ENCODE measurements around the gene MYO15A.

Gene MYO15A

DNA sequence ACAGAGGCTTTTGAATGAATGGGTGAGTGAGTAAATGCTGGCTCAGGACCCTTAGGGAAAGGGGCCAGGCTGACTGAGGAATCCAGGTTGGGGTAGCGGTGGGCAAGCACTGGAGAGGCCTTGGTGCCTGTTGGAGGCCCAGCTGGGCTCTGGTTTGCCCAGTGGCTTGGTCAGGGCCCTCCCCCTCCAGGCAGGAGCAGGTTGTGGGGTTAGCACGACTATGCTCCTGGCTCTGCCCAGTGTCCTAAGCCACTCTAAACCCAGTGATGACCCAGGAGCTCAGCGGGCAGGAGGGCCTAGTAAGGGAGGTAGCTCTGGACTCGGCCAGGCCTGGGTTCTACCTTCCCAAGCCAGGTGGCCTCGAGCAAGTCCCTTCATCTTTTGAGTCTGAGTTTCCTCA, 7.5 kb downstream of the MYO15A start:
- no peak overlapping the region for H3K27ac ChIP-seq (ENCODE audit: low read length)
- peaks cover 15% of the 10 kb centered on the region for H3K9me3 ChIP-seq (ENCODE audit: insufficient read depth, low read length, severe bottlenecking)
- H3K9ac ChIP-seq (ENCODE audit: low read depth, low read length): no peak overlapping the region
- no peak for DNase-seq
- ATAC-seq (ENCODE audit: insufficient read depth, low read depth): no peak
- no peaks in the 10 kb centered on the region for H3K79me2 ChIP-seq (ENCODE audit: insufficient read depth, low read length)
- H2AFZ ChIP-seq (ENCODE audit: low read depth, low read length): no peak overlapping the region
- H3K27me3 ChIP-seq (ENCODE audit: insufficient read depth, low read length, poor library complexity): no peaks in the 10 kb centered on the region
- H4K20me1 ChIP-seq (ENCODE audit: insufficient read depth, low read length): no peaks in the 10 kb centered on the region
- H3K36me3 ChIP-seq (ENCODE audit: insufficient read depth, low read length): no peaks in the 10 kb centered on the region
- no peaks in the 10 kb centered on the region for H3K4me1 ChIP-seq (ENCODE audit: insufficient read depth, low read length)
- TF ChIP-seq, protein P1, sequence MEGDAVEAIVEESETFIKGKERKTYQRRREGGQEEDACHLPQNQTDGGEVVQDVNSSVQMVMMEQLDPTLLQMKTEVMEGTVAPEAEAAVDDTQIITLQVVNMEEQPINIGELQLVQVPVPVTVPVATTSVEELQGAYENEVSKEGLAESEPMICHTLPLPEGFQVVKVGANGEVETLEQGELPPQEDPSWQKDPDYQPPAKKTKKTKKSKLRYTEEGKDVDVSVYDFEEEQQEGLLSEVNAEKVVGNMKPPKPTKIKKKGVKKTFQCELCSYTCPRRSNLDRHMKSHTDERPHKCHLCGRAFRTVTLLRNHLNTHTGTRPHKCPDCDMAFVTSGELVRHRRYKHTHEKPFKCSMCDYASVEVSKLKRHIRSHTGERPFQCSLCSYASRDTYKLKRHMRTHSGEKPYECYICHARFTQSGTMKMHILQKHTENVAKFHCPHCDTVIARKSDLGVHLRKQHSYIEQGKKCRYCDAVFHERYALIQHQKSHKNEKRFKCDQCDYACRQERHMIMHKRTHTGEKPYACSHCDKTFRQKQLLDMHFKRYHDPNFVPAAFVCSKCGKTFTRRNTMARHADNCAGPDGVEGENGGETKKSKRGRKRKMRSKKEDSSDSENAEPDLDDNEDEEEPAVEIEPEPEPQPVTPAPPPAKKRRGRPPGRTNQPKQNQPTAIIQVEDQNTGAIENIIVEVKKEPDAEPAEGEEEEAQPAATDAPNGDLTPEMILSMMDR (IDR thresholded peaks at IDR 0.05; ENCODE audit: borderline replicate concordance, extremely low read depth, low read length, poor library complexity, severe bottlenecking): no peak
- TF ChIP-seq EZH2 (IDR thresholded peaks at IDR 0.05; ENCODE audit: borderline replicate concordance, low read depth, low read length, severe bottlenecking): no peak
- no peak overlapping the region for H3K4me3 ChIP-seq (ENCODE audit: low read depth in 1 of 2, low read length in 2 of 2)
- no peak overlapping the region for H3K4me2 ChIP-seq (ENCODE audit: insufficient read depth, low read length)

DNA sequence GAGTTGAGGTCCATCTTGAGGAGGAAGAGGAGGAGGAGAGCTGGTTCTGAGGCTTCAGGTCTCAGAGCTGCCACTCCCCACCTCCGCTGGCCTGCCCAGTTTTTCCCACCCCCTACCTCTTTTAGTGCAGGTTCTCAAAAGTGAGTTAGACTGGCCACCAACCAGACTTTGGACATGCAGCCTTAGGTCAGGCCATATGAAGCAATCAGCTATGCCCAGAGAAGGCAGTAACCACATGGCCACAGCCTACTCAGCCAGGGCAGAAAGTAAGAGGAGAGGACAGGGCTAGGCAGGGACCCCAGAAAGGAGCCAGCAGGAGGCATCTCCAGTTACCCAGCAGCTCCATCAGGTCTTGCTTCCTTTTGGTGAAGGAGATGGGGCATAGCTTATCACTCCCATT, 9.0 kb downstream of the MYO15A start:
- no peaks in the 10 kb centered on the region for H3K27me3 ChIP-seq (ENCODE audit: insufficient read depth, low read length, poor library complexity)
- no peak overlapping the region for H2AFZ ChIP-seq (ENCODE audit: low read depth, low read length)
- H3K27ac ChIP-seq (ENCODE audit: low read length): no peak overlapping the region
- ATAC-seq (ENCODE audit: insufficient read depth, low read depth) (no peak), DNase-seq (no peak)
- H3K4me3 ChIP-seq (ENCODE audit: low read depth in 1 of 2, low read length in 2 of 2): no peak overlapping the region
- H3K36me3 ChIP-seq (ENCODE audit: insufficient read depth, low read length): no peaks in the 10 kb centered on the region
- no peak overlapping the region for H3K4me2 ChIP-seq (ENCODE audit: insufficient read depth, low read length)
- peaks cover 15% of the 10 kb centered on the region for H3K9me3 ChIP-seq (ENCODE audit: insufficient read depth, low read length, severe bottlenecking)
- no peaks in the 10 kb centered on the region for H4K20me1 ChIP-seq (ENCODE audit: insufficient read depth, low read length)
- H3K9ac ChIP-seq (ENCODE audit: low read depth, low read length): no peak overlapping the region
- TF ChIP-seq EZH2 (IDR thresholded peaks at IDR 0.05; ENCODE audit: borderline replicate concordance, low read depth, low read length, severe bottlenecking): no peak
- TF ChIP-seq, protein P1 (IDR thresholded peaks at IDR 0.05; ENCODE audit: borderline replicate concordance, extremely low read depth, low read length, poor library complexity, severe bottlenecking): no peak
- H3K79me2 ChIP-seq (ENCODE audit: insufficient read depth, low read length): no peaks in the 10 kb centered on the region
- no peaks in the 10 kb centered on the region for H3K4me1 ChIP-seq (ENCODE audit: insufficient read depth, low read length)

GRCh38 chr17:18117982-18118975, 9.7 kb downstream of the MYO15A start:
- no peak for DNase-seq
- Histone ChIP-seq H3K4me2 (ENCODE audit: insufficient read depth, low read length) (no peak overlapping the region), H3K4me3 (ENCODE audit: low read depth in 1 of 2, low read length in 2 of 2) (no peak overlapping the region), H4K20me1 (ENCODE audit: insufficient read depth, low read length) (no peaks in the 10 kb centered on the region), H3K27ac (ENCODE audit: low read length) (no peak overlapping the region), H2AFZ (ENCODE audit: low read depth, low read length) (no peak overlapping the region), H3K36me3 (ENCODE audit: insufficient read depth, low read length) (no peaks in the 10 kb centered on the region), H3K79me2 (ENCODE audit: insufficient read depth, low read length) (no peaks in the 10 kb centered on the region), H3K4me1 (ENCODE audit: insufficient read depth, low read length) (no peaks in the 10 kb centered on the region), H3K9me3 (ENCODE audit: insufficient read depth, low read length, severe bottlenecking) (peaks cover 15% of the 10 kb centered on the region), H3K9ac (ENCODE audit: low read depth, low read length) (no peak overlapping the region), H3K27me3 (ENCODE audit: insufficient read depth, low read length, poor library complexity) (no peaks in the 10 kb centered on the region)
- ATAC-seq (ENCODE audit: insufficient read depth, low read depth): no peak
- no peak for TF ChIP-seq EZH2 (IDR thresholded peaks at IDR 0.05; ENCODE audit: borderline replicate concordance, low read depth, low read length, severe bottlenecking)
- TF ChIP-seq, protein P1 (IDR thresholded peaks at IDR 0.05; ENCODE audit: borderline replicate concordance, extremely low read depth, low read length, poor library complexity, severe bottlenecking): no peak
